SW 1271 (cell line): Measurements from ENCODE around the gene RDH13.
"Not testable (repeated sequence)": the region's sequence is repeated elsewhere in the genome, so short reads cannot be mapped to it uniquely, and the experiment has no call there.

Experiments used
- DNase-seq, 2 experiments: peaks; one replicate each; lab custom pipeline; 2025; lab: John Stamatoyannopoulos, UW

Gene RDH13

GRCh38 chr19:55062735-55063491 is at the start of gene RDH13:
TSS of gene RDH13 (minus strand) at chr19:55063148. CDS start at chr19:55063032, 116 bp downstream.
- peak; percentile 59 to 88 for DNase-seq

- no peak for DNase-seq
Measured at GRCh38 chr19:55112246-55112776, 49.4 kb upstream of the RDH13 start.

- no peak for DNase-seq
Measured at GRCh38 chr19:55111238-55111831, 48.4 kb upstream of the RDH13 start.

GRCh38 chr19:55109527-55110291 is 46.8 kb upstream of the RDH13 start:
- no peak for DNase-seq

- not testable (repeated sequence) for DNase-seq
Measured at GRCh38 chr19:55107252-55107651, 44.3 kb upstream of the RDH13 start.

- DNase-seq = no peak
Measured at GRCh38 chr19:55106591-55106990, 43.6 kb upstream of the RDH13 start.

- DNase-seq = no peak
Measured at GRCh38 chr19:55105237-55105636, 42.3 kb upstream of the RDH13 start.

- DNase-seq = no peak
Measured at GRCh38 chr19:55103190-55103589, 40.2 kb upstream of the RDH13 start.

GRCh38 chr19:55101261-55101660 is 38.3 kb upstream of the RDH13 start:
- DNase-seq = no peak

GRCh38 chr19:55099557-55100506 is 36.9 kb upstream of the RDH13 start:
- DNase-seq = no peak

GRCh38 chr19:55098716-55099556 is 36.0 kb upstream of the RDH13 start:
- no peak for DNase-seq

- DNase-seq = no peak
Measured at GRCh38 chr19:55097864-55098715, 35.1 kb upstream of the RDH13 start.

- DNase-seq = no peak
Measured at GRCh38 chr19:55096061-55096701, 33.2 kb upstream of the RDH13 start.

- no peak for DNase-seq
Measured at GRCh38 chr19:55095260-55096060, 32.5 kb upstream of the RDH13 start.

GRCh38 chr19:55094456-55095259 is 31.7 kb upstream of the RDH13 start:
- DNase-seq = no peak

- DNase-seq = no peak
Measured at GRCh38 chr19:55092423-55093318, 29.7 kb upstream of the RDH13 start.
